Measurements from ENCODE around the gene KANSL2.
"Not testable (repeated sequence)": the region's sequence is repeated elsewhere in the genome, so short reads cannot be mapped to it uniquely, and the experiment has no call there.

DNA sequence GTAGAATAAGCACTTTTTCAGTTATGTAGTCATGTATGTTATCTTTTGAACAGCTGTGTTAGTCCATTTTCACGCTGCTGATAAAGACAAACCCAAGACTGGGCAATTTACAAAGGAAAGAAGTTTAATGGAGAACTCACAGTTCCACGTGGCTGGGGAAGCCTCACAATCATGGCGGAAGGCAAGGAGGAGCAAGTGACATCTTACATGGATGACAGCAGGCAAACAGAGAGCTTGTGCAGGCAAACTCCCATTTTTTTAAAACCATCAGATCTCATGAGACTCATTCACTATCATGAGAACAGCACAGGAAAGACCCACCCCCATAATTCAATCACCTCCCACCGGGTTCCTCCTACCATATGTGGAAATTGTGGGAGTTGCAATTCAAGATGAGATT lies 37.0 kb upstream of the KANSL2 start:
- not testable (repeated sequence) for TF ChIP-seq CTCF, POLR2A (IDR thresholded peaks at IDR 0.05)

All from lower leg skin (tissue), 3 donors.